Endothelial cell of umbilical vein (primary cell): ENCODE data around the gene COASY. TPM values are rescaled to one million over a fixed set of nuclear protein-coding genes. Genes with fewer than 3 reads are reported as not detected.
"Not testable (repeated sequence)": the region's sequence is repeated elsewhere in the genome, so short reads cannot be mapped to it uniquely, and the experiment has no call there.

ENCODE experiments used
- BruUV-seq: library from RNA; stranded (reverse); fragments of 400-500 nt; replicated peaks from 2 replicates; lab custom pipeline; 2021; lab: Mats Ljungman, UMichigan
- CTCF ChIA-PET: fragments of 300-600, 350-600 bp; sonication (Branson Sonifier 250); formaldehyde crosslinking; loops from one replicate; lab custom pipeline; 2021; ENCODE audit warnings: antibody characterized with exemption, inconsistent platforms; lab: Charles Lee
- POLR2A ChIA-PET: fragments of 300-600, 350-600 bp; sonication (Branson Sonifier 250); formaldehyde crosslinking; loops from one replicate; lab custom pipeline; 2021; ENCODE audit warnings: antibody characterized with exemption, inconsistent platforms; lab: Charles Lee
- DNase-seq: peaks from one replicate; pipeline ENCODE4 v3.0.0-alpha.2; 2011; ENCODE audit warnings: low read depth, low spot score
- FAIRE-seq: peaks from 2 replicates; lab custom pipeline; 2011; peaks lifted over from hg19 to GRCh38; lab: Jason Lieb, UNC
- H2AFZ ChIP-seq: 2 replicates; pipeline ENCODE4 v1.6.0; 2012; ENCODE audit warnings: low read depth, low read length, control low read depth, inconsistent platforms
- H3K27ac ChIP-seq: 2 replicates; pipeline ENCODE4 v1.5.1; 2011; ENCODE audit warnings: low read depth, mild to moderate bottlenecking, control low read depth, low read length, moderate library complexity; ENCODE audit not compliant: insufficient read depth
- H3K27me3 ChIP-seq, 2 experiments: 2 replicates each; pipeline versions ENCODE4 v1.6.0 to v1.6.1; 2011; ENCODE audit warnings: low read length in 2 of 2, mixed read lengths in 1 of 2; ENCODE audit not compliant: control insufficient read depth in 2 of 2, insufficient read depth in 2 of 2
- H3K36me3 ChIP-seq, 2 experiments: 2 replicates in 1 of 2; 3 replicates in 1 of 2; pipeline ENCODE4 v1.5.1; 2011; ENCODE audit warnings: low read length in 2 of 2, mild to moderate bottlenecking in 1 of 2, moderate library complexity in 1 of 2; ENCODE audit not compliant: control insufficient read depth in 2 of 2, insufficient read depth in 2 of 2; ENCODE audit errors: extremely low read depth in 1 of 2
- H3K4me1 ChIP-seq: 3 replicates; pipeline ENCODE4 v1.5.1; 2011; ENCODE audit warnings: mild to moderate bottlenecking, low read length; ENCODE audit not compliant: control insufficient read depth, insufficient read depth; ENCODE audit errors: extremely low read depth
- H3K4me2 ChIP-seq: 2 replicates; pipeline ENCODE4 v1.6.1; 2011; ENCODE audit warnings: low read length, control low read depth, mixed read lengths; ENCODE audit not compliant: insufficient read depth
- H3K4me3 ChIP-seq, 3 experiments: fragments of 200-600 bp in 1 of 3; sonication (generic), shearing (Covaris generic) in 1 of 3; replicated peaks in 1 of 3; 2 replicates each; pipeline ENCODE4 v1.5.1; 2011 to 2016; ENCODE audit warnings: control low read depth in 3 of 3, low read length in 3 of 3, mild to moderate bottlenecking in 2 of 3, inconsistent platforms in 1 of 3, low read depth in 1 of 3, moderate library complexity in 1 of 3; ENCODE audit not compliant: insufficient read depth in 1 of 3
- H3K79me2 ChIP-seq: 2 replicates; pipeline ENCODE4 v1.6.0; 2012; ENCODE audit warnings: low read length, inconsistent platforms; ENCODE audit not compliant: control insufficient read depth, insufficient read depth
- H3K9ac ChIP-seq: replicated peaks from 2 replicates; pipeline ENCODE3; 2011; ENCODE audit warnings: low read length, control low read depth; ENCODE audit not compliant: insufficient read depth; ENCODE audit errors: extremely low read depth
- H3K9me1 ChIP-seq: replicated peaks from 3 replicates; pipeline ENCODE4 v1.6.0; 2011; ENCODE audit warnings: mild to moderate bottlenecking, low read length; ENCODE audit not compliant: control insufficient read depth, insufficient read depth; ENCODE audit errors: extremely low read depth
- H3K9me3 ChIP-seq: replicated peaks from 2 replicates; pipeline ENCODE4 v1.5.1; 2012; ENCODE audit warnings: low read length, inconsistent platforms; ENCODE audit not compliant: control insufficient read depth, insufficient read depth
- H4K20me1 ChIP-seq: replicated peaks from 2 replicates; pipeline ENCODE3; 2011; ENCODE audit warnings: mild to moderate bottlenecking, low read length; ENCODE audit not compliant: control insufficient read depth, insufficient read depth; ENCODE audit errors: extremely low read depth
- CTCF ChIP-seq, 2 donors: IDR thresholded peaks; 1 replicate in 1 of 2; 2 replicates in 1 of 2; pipeline ENCODE4 v1.5.1; 2011; ENCODE audit warnings: low read length in 2 of 2, mild to moderate bottlenecking in 2 of 2, moderate library complexity in 2 of 2, control low read depth in 1 of 2, inconsistent platforms in 1 of 2, low read depth in 1 of 2; ENCODE audit not compliant: insufficient read depth in 1 of 2; ENCODE audit errors: extremely low read depth in 1 of 2
- EZH2 ChIP-seq: IDR thresholded peaks from 2 replicates; pipeline ENCODE4 v1.6.1; 2012; ENCODE audit warnings: borderline replicate concordance, low read depth, mild to moderate bottlenecking, moderate library complexity, low read length, inconsistent platforms; ENCODE audit not compliant: severe bottlenecking
- FOS ChIP-seq: IDR thresholded peaks from 2 replicates; pipeline ENCODE4 v1.6.1; 2011; ENCODE audit warnings: mild to moderate bottlenecking, low read length, moderate library complexity, borderline replicate concordance; ENCODE audit not compliant: insufficient read depth
- GATA2 ChIP-seq: IDR thresholded peaks from 2 replicates; pipeline ENCODE4 v1.7.0; 2011; ENCODE audit warnings: low read depth, mild to moderate bottlenecking, moderate library complexity, mixed read lengths, low read length; ENCODE audit not compliant: insufficient read length, insufficient read depth
- JUN ChIP-seq: IDR thresholded peaks from 2 replicates; pipeline ENCODE4 v1.6.1; 2011; ENCODE audit warnings: borderline replicate concordance, low read depth; ENCODE audit not compliant: insufficient read length, insufficient read depth
- MYC ChIP-seq: IDR thresholded peaks from one replicate; pipeline ENCODE4 v1.6.1; 2011; ENCODE audit warnings: mild to moderate bottlenecking, low read depth, low read length
- POLR2A ChIP-seq: IDR thresholded peaks from 2 replicates; pipeline ENCODE4 v1.6.1; 2012; ENCODE audit warnings: low read depth, mild to moderate bottlenecking, control low read depth, low read length
- POLR2AphosphoS5 ChIP-seq: IDR thresholded peaks from 2 replicates; pipeline ENCODE4 v1.6.1; 2012; ENCODE audit warnings: low read depth, mild to moderate bottlenecking, control low read depth, low read length, moderate library complexity; ENCODE audit not compliant: insufficient read depth
- dilution Hi-C: fragments of 300-500 bp; cut with MboI; formaldehyde crosslinking; loops from one replicate; pipeline ENCODE4 v1.15.0; 2019; ENCODE audit warnings: low sequenced_read_pairs; ENCODE audit not compliant: extremely low pct_ligation_motif_present
- intact Hi-C: fragments of 100-400 bp; cut with micrococcal nuclease; formaldehyde crosslinking; loops from one replicate; pipeline ENCODE4 v1.10.0; 2022
- polyA plus RNA-seq, 4 experiments: library from polyadenylated mRNA; depleted of rRNA in 3 of 4; stranded (reverse) in 3 of 4; unstranded in 1 of 4; fragments of >200 nt; gene quantifications; 2 replicates each; pipeline versions ENCODE4 v1.2.1 to v1.2.3, GENCODE V29; 2011 to 2012; ENCODE audit warnings: missing spikeins in 1 of 4
- total RNA-seq: library from RNA; stranded (reverse); gene quantifications from 2 replicates; pipeline ENCODE4 v1.2.3, GENCODE V29; 2021
- TF ChIP-seq, protein P1 (sequence below): IDR thresholded peaks from 2 replicates; pipeline ENCODE4 v1.6.1; 2011; ENCODE audit not compliant: insufficient read depth, insufficient read length

The COASY gene
- total and polyA plus RNA-seq, 2 donors (not counting 3 experiments of a cell fraction or from before 2014, with no cell fraction given) = 39.6 to 69.2 TPM

DNA sequence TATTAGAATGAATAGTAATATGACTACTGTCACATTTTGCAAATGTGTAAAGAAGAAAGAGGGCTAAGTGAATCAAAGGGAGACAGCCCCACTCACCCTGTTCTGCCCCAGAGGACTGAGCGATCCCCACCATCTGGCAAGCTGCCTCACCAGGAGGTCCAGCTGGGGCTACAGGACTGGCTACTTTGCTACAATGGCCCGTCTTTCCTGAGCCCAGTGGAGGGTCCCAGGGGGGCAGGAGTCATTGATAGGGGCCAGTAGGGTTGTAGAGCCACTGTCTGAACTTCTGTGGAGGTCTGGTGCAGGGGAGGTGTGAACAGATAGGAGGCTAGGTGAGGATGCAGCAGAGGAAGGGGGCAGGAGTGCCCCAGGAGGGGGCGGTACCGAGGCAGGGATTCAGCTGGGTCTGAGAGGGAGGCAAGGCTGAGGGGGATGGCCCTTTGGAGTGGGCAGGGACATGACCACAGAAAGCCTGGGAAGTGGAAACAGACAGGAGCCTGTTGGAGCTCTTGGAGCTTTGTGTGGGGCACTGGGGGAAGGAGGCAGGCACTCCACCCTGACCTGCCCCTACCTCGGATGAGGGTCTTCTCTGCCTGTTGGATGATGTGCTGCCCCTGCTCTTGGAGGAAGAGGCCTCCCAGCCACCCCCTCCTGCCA, 5.9 kb upstream of the COASY start:
- intact Hi-C loops = loop anchor here (2.0 kb wide), 1 partner anchor 19 kb away; the partner anchor contains the start of gene NAGLU
- H2AFZ ChIP-seq, H3K36me3 ChIP-seq, H3K27me3 ChIP-seq, H4K20me1 ChIP-seq, H3K9me1 ChIP-seq, H3K27ac ChIP-seq, H3K9me3 ChIP-seq, H3K4me3 ChIP-seq, POLR2A ChIA-PET, dilution Hi-C loops, FAIRE-seq, H3K9ac ChIP-seq, H3K4me2 ChIP-seq, DNase-seq, BruUV-seq: not testable (repeated sequence)
- peak; percentile 11 to 13 for TF ChIP-seq CTCF (IDR thresholded peaks at IDR 0.05; ENCODE audit: extremely low read depth in 1 of 2, insufficient read depth in 1 of 2, low read depth in 1 of 2, low read length in 2 of 2)
- Histone ChIP-seq H3K79me2 (peaks cover 17% of the 10 kb centered on the region), H3K4me1 (peaks cover 14% of the 10 kb centered on the region)
- CTCF ChIA-PET = interaction anchor here (1.2 kb wide), 1 partner anchor 236 kb away, joined by 3 read pairs; no protein-coding TSS in a partner anchor

GRCh38 chr17:42559075-42559474, 2.9 kb upstream of the COASY start:
- H3K4me2 ChIP-seq = no peak overlapping the region
- no peaks in the 10 kb centered on the region for H3K9me1 ChIP-seq
- H3K4me3 ChIP-seq = no peak overlapping the region
- no peaks in the 10 kb centered on the region for H3K36me3 ChIP-seq
- H4K20me1 ChIP-seq = no peaks in the 10 kb centered on the region
- FAIRE-seq (no peak), DNase-seq (no peak)
- H3K9ac ChIP-seq = no peak overlapping the region
- H3K9me3 ChIP-seq = no peaks in the 10 kb centered on the region
- dilution Hi-C loops = no loop called here
- no peak overlapping the region for H2AFZ ChIP-seq
- CTCF ChIA-PET = interaction anchor here (1.0 kb wide), 1 partner anchor 10 kb away, joined by 3 read pairs; no protein-coding TSS in a partner anchor
- peaks cover 28% of the 10 kb centered on the region for H3K4me1 ChIP-seq
- H3K27ac ChIP-seq = no peak overlapping the region
- H3K27me3 ChIP-seq = no peaks in the 10 kb centered on the region
- peaks cover 27% of the 10 kb centered on the region for H3K79me2 ChIP-seq
- POLR2A ChIA-PET = interaction anchor here (0.6 to 0.7 kb wide), 2 partner anchors 803 to 1899 kb away, joined by 3 to 5 read pairs; no protein-coding TSS in a partner anchor
- TF ChIP-seq POLR2A (no peak), MYC (no peak), GATA2 (no peak), CTCF (IDR thresholded peaks at IDR 0.05; ENCODE audit: extremely low read depth in 1 of 2, insufficient read depth in 1 of 2, low read depth in 1 of 2, low read length in 2 of 2) (no peak), FOS (no peak), EZH2 (no peak), POLR2AphosphoS5 (no peak), JUN (no peak)
- TF ChIP-seq, protein P1, sequence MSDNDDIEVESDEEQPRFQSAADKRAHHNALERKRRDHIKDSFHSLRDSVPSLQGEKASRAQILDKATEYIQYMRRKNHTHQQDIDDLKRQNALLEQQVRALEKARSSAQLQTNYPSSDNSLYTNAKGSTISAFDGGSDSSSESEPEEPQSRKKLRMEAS = no peak
- intact Hi-C loops = no loop called here
- no TSS peak for BruUV-seq
